HCT116 (cell line): Measurements from ENCODE around the gene TMEM239. TPM values are rescaled to one million over a fixed set of nuclear protein-coding genes. Genes with fewer than 3 reads are reported as not detected.

Source experiments
- ATAC-seq: fragments of 200-7000 bp; cut with Tn5 transposase; 2 replicates; pipeline ENCODE4 v1.9.1; 2020; ENCODE audit warnings: mild to moderate bottlenecking, moderate library complexity
- BruUV-seq: library from RNA; stranded (reverse); fragments of 400-500 nt; replicated peaks from 2 replicates; lab custom pipeline; 2021; lab: Mats Ljungman, UMichigan
- CTCF ChIA-PET: fragments of 300-600 bp; sonication (Branson Sonifier 250); formaldehyde crosslinking; loops from one replicate; lab custom pipeline; 2021; ENCODE audit warnings: antibody characterized with exemption; lab: Charles Lee
- POLR2A ChIA-PET: fragments of 300-600, 350-600 bp; sonication (Branson Sonifier 250); formaldehyde crosslinking; loops from one replicate; lab custom pipeline; 2021; ENCODE audit warnings: antibody characterized with exemption; lab: Charles Lee
- RAD21 ChIA-PET, 2 experiments: fragments of 300-600 bp; sonication (Branson Sonifier 250); formaldehyde crosslinking; loops; one replicate each; lab custom pipeline; 2023; ENCODE audit warnings: low total read pairs in 2 of 2; ENCODE audit not compliant: uncharacterized antibody in 2 of 2, unreplicated experiment in 2 of 2, low non-redundant PET in 1 of 2; lab: Charles Lee
- DNase-seq: peaks from one replicate; pipeline ENCODE4 v3.0.0-alpha.2; 2010; ENCODE audit warnings: low read depth, low spot score
- H2AFZ ChIP-seq: fragments of 200-600 bp; shearing (Covaris generic), sonication (generic); 2 replicates; pipeline ENCODE4 v1.6.1; 2017; ENCODE audit warnings: low read depth, mixed run types, mixed read lengths, antibody characterized with exemption, low read length; ENCODE audit not compliant: poor library complexity, severe bottlenecking
- H3K27ac ChIP-seq: 2 replicates; pipeline ENCODE4 v1.5.1; 2012; ENCODE audit warnings: low read depth, low read length
- H3K27me3 ChIP-seq: fragments of 200-600 bp; sonication (generic); 2 replicates; pipeline ENCODE4 v1.6.1; 2016; ENCODE audit warnings: mixed run types, low read length, mixed read lengths; ENCODE audit not compliant: insufficient read depth
- H3K36me3 ChIP-seq, 2 experiments: fragments of 200-500 bp in 1 of 2; fragments of 200-600 bp in 1 of 2; sonication (Bioruptor generic) in 1 of 2; sonication (generic) in 1 of 2; 2 replicates each; pipeline versions ENCODE4 v1.5.1 to v1.6.1; 2014 to 2016; ENCODE audit warnings: low read length in 2 of 2, inconsistent platforms in 1 of 2, mixed read lengths in 1 of 2, mixed run types in 1 of 2; ENCODE audit not compliant: insufficient read depth in 2 of 2, control insufficient read depth in 1 of 2
- H3K4me1 ChIP-seq, 2 experiments: fragments of 200-600 bp in 1 of 2; sonication (generic) in 1 of 2; 2 replicates each; pipeline versions ENCODE4 v1.5.1 to v1.6.1; 2012 to 2017; ENCODE audit warnings: low read length in 2 of 2, inconsistent platforms in 1 of 2, mild to moderate bottlenecking in 1 of 2, mixed read lengths in 1 of 2, mixed run types in 1 of 2, moderate library complexity in 1 of 2; ENCODE audit not compliant: insufficient read depth in 2 of 2, control insufficient read depth in 1 of 2
- H3K4me2 ChIP-seq: fragments of 200-600 bp; sonication (generic); 2 replicates; pipeline ENCODE4 v1.6.1; 2017; ENCODE audit warnings: mixed run types, low read length, mixed read lengths
- H3K4me3 ChIP-seq, 2 experiments: fragments of 200-600 bp in 1 of 2; sonication (generic) in 1 of 2; replicated peaks in 1 of 2; 2 replicates each; pipeline ENCODE4 v1.5.1; 2011 to 2016; ENCODE audit warnings: low read length in 2 of 2, control low read depth in 1 of 2, low read depth in 1 of 2, mild to moderate bottlenecking in 1 of 2, mixed read lengths in 1 of 2, mixed run types in 1 of 2
- H3K79me2 ChIP-seq: fragments of 200-600 bp; sonication (generic); 2 replicates; pipeline ENCODE4 v1.6.1; 2017; ENCODE audit warnings: mild to moderate bottlenecking, mixed run types, low read length, moderate library complexity, mixed read lengths; ENCODE audit not compliant: insufficient read depth
- H3K9ac ChIP-seq: fragments of 200-600 bp; sonication (generic); 2 replicates; pipeline ENCODE4 v1.6.1; 2016; ENCODE audit warnings: low read length, mixed read lengths
- H3K9me2 ChIP-seq: fragments of 200-600 bp; sonication (generic), shearing (Covaris generic); 2 replicates; pipeline ENCODE4 v1.6.1; 2017; ENCODE audit warnings: mixed run types, mild to moderate bottlenecking, moderate library complexity; ENCODE audit not compliant: insufficient read depth
- H3K9me3 ChIP-seq, 2 experiments: fragments of 200-500 bp in 1 of 2; fragments of 200-600 bp in 1 of 2; sonication (Bioruptor generic) in 1 of 2; sonication (generic) in 1 of 2; 2 replicates each; pipeline ENCODE4 v1.6.1; 2014 to 2017; ENCODE audit warnings: low read length in 2 of 2, mixed read lengths in 2 of 2, inconsistent platforms in 1 of 2, low read depth in 1 of 2, mild to moderate bottlenecking in 1 of 2, mixed run types in 1 of 2, moderate library complexity in 1 of 2; ENCODE audit not compliant: control insufficient read depth in 1 of 2, insufficient read depth in 1 of 2
- H4K20me1 ChIP-seq: fragments of 200-600 bp; sonication (generic), shearing (Covaris generic); 2 replicates; pipeline ENCODE4 v1.6.1; 2017; ENCODE audit warnings: mixed run types, mild to moderate bottlenecking, moderate library complexity; ENCODE audit not compliant: insufficient read depth
- CBX3 ChIP-seq: IDR thresholded peaks from 2 replicates; pipeline ENCODE4 v1.6.1; 2012; ENCODE audit warnings: low read depth
- CEBPB ChIP-seq: IDR thresholded peaks from 2 replicates; pipeline ENCODE4 v1.6.1; 2012; ENCODE audit warnings: low read depth
- ELF1 ChIP-seq: IDR thresholded peaks from 2 replicates; pipeline ENCODE4 v1.6.1; 2012; ENCODE audit warnings: low read depth, borderline replicate concordance
- EZH2phosphoT487 ChIP-seq: fragments of 200-600 bp; IDR thresholded peaks from 2 replicates; pipeline ENCODE4 v1.6.1; 2018; ENCODE audit warnings: antibody characterized with exemption, borderline replicate concordance
- JUND ChIP-seq: IDR thresholded peaks from 2 replicates; pipeline ENCODE4 v1.6.1; 2012
- POLR2A ChIP-seq: IDR thresholded peaks from 2 replicates; pipeline ENCODE4 v1.7.0; 2011; ENCODE audit warnings: borderline replicate concordance; ENCODE audit not compliant: insufficient read depth, insufficient read length; ENCODE audit errors: extremely low read depth
- RAD21 ChIP-seq: IDR thresholded peaks from 2 replicates; pipeline ENCODE4 v1.6.1; 2012; ENCODE audit warnings: low read depth, mild to moderate bottlenecking
- REST ChIP-seq: IDR thresholded peaks from 2 replicates; pipeline ENCODE4 v1.6.1; 2012; ENCODE audit warnings: low read depth
- SP1 ChIP-seq: IDR thresholded peaks from 2 replicates; pipeline ENCODE4 v1.6.1; 2012; ENCODE audit warnings: low read depth
- SRF ChIP-seq: IDR thresholded peaks from 2 replicates; pipeline ENCODE4 v1.6.1; 2012; ENCODE audit warnings: low read depth
- TCF7L2 ChIP-seq: IDR thresholded peaks from 2 replicates; pipeline ENCODE4 v1.7.0; 2011; ENCODE audit warnings: borderline replicate concordance, inconsistent platforms; ENCODE audit not compliant: insufficient read depth, insufficient read length; ENCODE audit errors: extremely low read depth
- YY1 ChIP-seq: IDR thresholded peaks from 2 replicates; pipeline ENCODE4 v1.6.1; 2011; ENCODE audit warnings: low read length, low read depth, moderate library complexity, mild to moderate bottlenecking; ENCODE audit not compliant: insufficient replicate concordance; ENCODE audit errors: extremely low read depth
- ZFX ChIP-seq: fragments of 450-650 bp; IDR thresholded peaks from 2 replicates; pipeline ENCODE4 v1.6.1; 2017
- ZNF274 ChIP-seq: fragments of 200-500 bp; sonication (Bioruptor generic); IDR thresholded peaks from 2 replicates; pipeline ENCODE4 v1.6.1; 2014; ENCODE audit warnings: mild to moderate bottlenecking, low read depth, low read length, inconsistent platforms
- intact Hi-C: fragments of 100-400 bp; cut with micrococcal nuclease; formaldehyde crosslinking; loops from 2 replicates; pipeline ENCODE4 v1.10.0; 2022
- total RNA-seq: library from RNA; stranded (reverse); gene quantifications from one replicate; pipeline ENCODE4 v1.2.1, GENCODE V29; 2021; ENCODE audit not compliant: unreplicated experiment
- TF ChIP-seq, protein P1 (sequence below): IDR thresholded peaks from 2 replicates; pipeline ENCODE4 v1.6.1; 2012
- TF ChIP-seq, protein P2 (sequence below): IDR thresholded peaks from 2 replicates; pipeline ENCODE4 v1.6.1; 2011; ENCODE audit warnings: mild to moderate bottlenecking, low read length, moderate library complexity; ENCODE audit not compliant: insufficient replicate concordance; ENCODE audit errors: extremely low read depth
- TF ChIP-seq, protein P3 (sequence below): IDR thresholded peaks from 2 replicates; pipeline ENCODE4 v1.6.1; 2012

Gene TMEM239
- total RNA-seq, 1 experiment from 2014 or later, result not detected

DNA sequence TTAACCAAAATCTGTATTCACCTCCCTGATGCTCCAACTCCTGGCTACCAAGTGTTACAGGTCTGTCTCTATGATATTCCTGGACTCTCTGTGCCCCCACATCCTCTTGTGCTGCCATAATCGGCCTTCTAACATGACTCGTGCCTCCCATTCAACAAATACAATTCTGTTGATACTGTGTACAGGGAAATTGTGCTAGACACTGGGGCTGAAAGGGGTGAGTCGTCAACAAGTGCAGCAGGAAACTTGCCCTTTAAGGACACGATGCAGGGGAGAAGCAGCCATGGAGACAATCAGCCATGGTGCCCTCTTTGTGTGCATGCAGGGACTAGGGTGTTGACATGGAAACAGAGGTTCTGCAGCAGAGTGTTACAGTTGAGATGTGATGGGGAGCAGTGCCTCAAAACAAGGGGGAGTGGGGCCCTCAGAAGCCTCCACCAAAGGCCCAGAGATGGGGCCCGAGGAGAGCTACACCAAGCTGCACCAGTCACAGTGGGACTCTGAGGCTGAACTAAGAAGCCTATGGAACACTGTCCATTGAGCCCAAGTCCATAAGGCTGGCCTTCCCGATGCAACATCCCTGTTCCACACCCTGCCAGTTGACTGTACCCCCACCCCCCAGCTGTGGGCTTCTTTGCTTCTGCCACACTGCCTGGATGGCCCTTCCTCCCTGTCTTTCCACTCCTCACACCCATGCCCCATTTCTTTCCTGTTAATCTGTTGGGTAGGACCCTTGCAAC lies 21.2 kb downstream of the TMEM239 start:
- ChIA-PET RAD21 (no interaction called here), CTCF (no interaction called here), POLR2A (no interaction called here)
- ATAC-seq (no peak), DNase-seq (no peak)
- no peak for TF ChIP-seq JUND
- TF ChIP-seq, protein P1, sequence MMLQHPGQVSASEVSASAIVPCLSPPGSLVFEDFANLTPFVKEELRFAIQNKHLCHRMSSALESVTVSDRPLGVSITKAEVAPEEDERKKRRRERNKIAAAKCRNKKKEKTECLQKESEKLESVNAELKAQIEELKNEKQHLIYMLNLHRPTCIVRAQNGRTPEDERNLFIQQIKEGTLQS, result no peak
- TF ChIP-seq SP1, result no peak
- no peak for TF ChIP-seq ZNF274
- TF ChIP-seq CBX3, result no peak
- no peak for TF ChIP-seq RAD21
- TF ChIP-seq, protein P2, sequence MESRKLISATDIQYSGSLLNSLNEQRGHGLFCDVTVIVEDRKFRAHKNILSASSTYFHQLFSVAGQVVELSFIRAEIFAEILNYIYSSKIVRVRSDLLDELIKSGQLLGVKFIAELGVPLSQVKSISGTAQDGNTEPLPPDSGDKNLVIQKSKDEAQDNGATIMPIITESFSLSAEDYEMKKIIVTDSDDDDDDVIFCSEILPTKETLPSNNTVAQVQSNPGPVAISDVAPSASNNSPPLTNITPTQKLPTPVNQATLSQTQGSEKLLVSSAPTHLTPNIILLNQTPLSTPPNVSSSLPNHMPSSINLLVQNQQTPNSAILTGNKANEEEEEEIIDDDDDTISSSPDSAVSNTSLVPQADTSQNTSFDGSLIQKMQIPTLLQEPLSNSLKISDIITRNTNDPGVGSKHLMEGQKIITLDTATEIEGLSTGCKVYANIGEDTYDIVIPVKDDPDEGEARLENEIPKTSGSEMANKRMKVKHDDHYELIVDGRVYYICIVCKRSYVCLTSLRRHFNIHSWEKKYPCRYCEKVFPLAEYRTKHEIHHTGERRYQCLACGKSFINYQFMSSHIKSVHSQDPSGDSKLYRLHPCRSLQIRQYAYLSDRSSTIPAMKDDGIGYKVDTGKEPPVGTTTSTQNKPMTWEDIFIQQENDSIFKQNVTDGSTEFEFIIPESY, result no peak
- no peak for TF ChIP-seq CEBPB
- TF ChIP-seq, protein P3, sequence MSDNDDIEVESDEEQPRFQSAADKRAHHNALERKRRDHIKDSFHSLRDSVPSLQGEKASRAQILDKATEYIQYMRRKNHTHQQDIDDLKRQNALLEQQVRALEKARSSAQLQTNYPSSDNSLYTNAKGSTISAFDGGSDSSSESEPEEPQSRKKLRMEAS, result no peak
- no peak for TF ChIP-seq SRF
- TF ChIP-seq ZFX, result no peak
- no peak for TF ChIP-seq YY1
- TF ChIP-seq ELF1, result no peak
- TF ChIP-seq TCF7L2, result no peak
- no peak for TF ChIP-seq REST
- TF ChIP-seq POLR2A, result no peak
- no peak for TF ChIP-seq EZH2phosphoT487
- H2AFZ ChIP-seq, result no peak overlapping the region
- H3K4me3 ChIP-seq, result no peak overlapping the region
- BruUV-seq, result no TSS peak
- H3K4me1 ChIP-seq, result peaks cover 13 to 21% of the 10 kb centered on the region in 2 experiments; a peak in 3 of 4 replicates
- no peaks in the 10 kb centered on the region for H3K9me3 ChIP-seq
- H3K9ac ChIP-seq, result no peak overlapping the region
- no peak overlapping the region for H3K27ac ChIP-seq
- no peaks in the 10 kb centered on the region for H3K9me2 ChIP-seq
- H3K4me2 ChIP-seq, result no peak overlapping the region
- intact Hi-C loops, result no loop called here
- no peaks in the 10 kb centered on the region for H3K27me3 ChIP-seq
- no peaks in the 10 kb centered on the region for H3K36me3 ChIP-seq
- peaks cover 12% of the 10 kb centered on the region for H3K79me2 ChIP-seq
- no peaks in the 10 kb centered on the region for H4K20me1 ChIP-seq
